ENCODE data around the gene BCLAF3.

Gene BCLAF3

GRCh38 chrX:20007962-20008622 is 17.2 kb upstream of the BCLAF3 start:
- Histone ChIP-seq H3K27me3 (ENCODE audit: insufficient read depth, low read depth) (no peaks in the 10 kb centered on the region), H4K20me1 (ENCODE audit: insufficient read depth) (no peaks in the 10 kb centered on the region), H2AFZ (ENCODE audit: low read depth) (no peak overlapping the region), H3K4me3 (IDR thresholded peaks at IDR 0.05; ENCODE audit: insufficient read depth, low read depth, low read length) (no peak overlapping the region), H3K4me1 (ENCODE audit: low read depth, poor library complexity, severe bottlenecking) (no peaks in the 10 kb centered on the region), H3K4me2 (no peak overlapping the region), H3K9ac (no peak overlapping the region), H3K27ac (no peak overlapping the region), H3K79me2 (ENCODE audit: insufficient read depth, low read depth) (no peaks in the 10 kb centered on the region), H3K36me3 (ENCODE audit: insufficient read depth) (no peaks in the 10 kb centered on the region)
- TF ChIP-seq CTCF (conservative IDR thresholded peaks at IDR 0.05; ENCODE audit: low read depth, low read length): no peak

GRCh38 chrX:20005883-20006282 is 15.0 kb upstream of the BCLAF3 start:
- no peak overlapping the region for H3K9ac ChIP-seq
- H2AFZ ChIP-seq (ENCODE audit: low read depth): no peak overlapping the region
- H3K4me1 ChIP-seq (ENCODE audit: low read depth, poor library complexity, severe bottlenecking): no peaks in the 10 kb centered on the region
- H3K27me3 ChIP-seq (ENCODE audit: insufficient read depth, low read depth): no peaks in the 10 kb centered on the region
- H3K27ac ChIP-seq: no peak overlapping the region
- TF ChIP-seq CTCF (conservative IDR thresholded peaks at IDR 0.05; ENCODE audit: low read depth, low read length): no peak
- H3K4me3 ChIP-seq (IDR thresholded peaks at IDR 0.05; ENCODE audit: insufficient read depth, low read depth, low read length): no peak overlapping the region
- H3K36me3 ChIP-seq (ENCODE audit: insufficient read depth): no peaks in the 10 kb centered on the region
- no peaks in the 10 kb centered on the region for H4K20me1 ChIP-seq (ENCODE audit: insufficient read depth)
- no peak overlapping the region for H3K4me2 ChIP-seq
- H3K79me2 ChIP-seq (ENCODE audit: insufficient read depth, low read depth): no peaks in the 10 kb centered on the region

GRCh38 chrX:20001588-20001987 is 10.7 kb upstream of the BCLAF3 start:
- no peak overlapping the region for H3K27ac ChIP-seq
- H3K27me3 ChIP-seq (ENCODE audit: insufficient read depth, low read depth): no peaks in the 10 kb centered on the region
- H3K4me2 ChIP-seq: no peak overlapping the region
- TF ChIP-seq CTCF (conservative IDR thresholded peaks at IDR 0.05; ENCODE audit: low read depth, low read length): no peak
- H2AFZ ChIP-seq (ENCODE audit: low read depth): no peak overlapping the region
- H3K4me3 ChIP-seq (IDR thresholded peaks at IDR 0.05; ENCODE audit: insufficient read depth, low read depth, low read length): no peak overlapping the region
- H3K4me1 ChIP-seq (ENCODE audit: low read depth, poor library complexity, severe bottlenecking): no peaks in the 10 kb centered on the region
- H3K9ac ChIP-seq: no peak overlapping the region
- H3K36me3 ChIP-seq (ENCODE audit: insufficient read depth): no peaks in the 10 kb centered on the region
- no peaks in the 10 kb centered on the region for H3K79me2 ChIP-seq (ENCODE audit: insufficient read depth, low read depth)
- no peaks in the 10 kb centered on the region for H4K20me1 ChIP-seq (ENCODE audit: insufficient read depth)

- Histone ChIP-seq H3K4me2 (peak overlapping the region; percentile 45), H3K4me1 (ENCODE audit: low read depth, poor library complexity, severe bottlenecking) (peaks cover 28% of the 10 kb centered on the region), H3K27ac (no peak overlapping the region), H3K36me3 (ENCODE audit: insufficient read depth) (no peaks in the 10 kb centered on the region), H2AFZ (ENCODE audit: low read depth) (peak overlapping the region; percentile 86), H3K79me2 (ENCODE audit: insufficient read depth, low read depth) (no peaks in the 10 kb centered on the region; the same call in 1 of the 2 replicates), H3K9ac (no peak overlapping the region), H3K4me3 (IDR thresholded peaks at IDR 0.05; ENCODE audit: insufficient read depth, low read depth, low read length) (no peak overlapping the region), H4K20me1 (ENCODE audit: insufficient read depth) (no peaks in the 10 kb centered on the region), H3K27me3 (ENCODE audit: insufficient read depth, low read depth) (no peaks in the 10 kb centered on the region)
- TF ChIP-seq CTCF (conservative IDR thresholded peaks at IDR 0.05; ENCODE audit: low read depth, low read length): 0 out of 2 replicates have a peak, but pooled peaks have one; percentile 2
These were observed 473 bp upstream of the BCLAF3 start for GRCh38 chrX:19991350-19991718.

All from KMS-11 (cell line).